Colonic mucosa (tissue), 4 donors: ENCODE data around the gene CYGB. TPM values are rescaled to one million over a fixed set of nuclear protein-coding genes. Genes with fewer than 3 reads are reported as not detected.

Experiments
- DNase-seq: peaks from one replicate; pipeline ENCODE4 v3.0.0-alpha.2; 2020
- H3K27ac ChIP-seq: fragments of 200-600 bp; one replicate; pipeline ENCODE4 v1.8.0; 2021
- H3K27me3 ChIP-seq: fragments of 200-600 bp; one replicate; pipeline ENCODE4 v1.8.0; 2021
- H3K36me3 ChIP-seq: fragments of 200-600 bp; one replicate; pipeline ENCODE4 v1.8.0; 2021
- H3K4me1 ChIP-seq: fragments of 200-600 bp; one replicate; pipeline ENCODE4 v1.8.0; 2021; ENCODE audit warnings: mild to moderate bottlenecking
- H3K4me3 ChIP-seq: fragments of 200-600 bp; one replicate; pipeline ENCODE4 v1.8.0; 2021
- H3K9ac ChIP-seq, 2 donors: one replicate each; pipeline ENCODE4 v1.7.0; 2013; ENCODE audit warnings: control low read depth in 2 of 2, low read depth in 2 of 2, low read length in 2 of 2
- H3K9me3 ChIP-seq: fragments of 200-600 bp; one replicate; pipeline ENCODE4 v1.8.0; 2021
- CTCF ChIP-seq: fragments of 200-600 bp; IDR thresholded peaks from one replicate; pipeline ENCODE4 v1.8.0; 2022; ENCODE audit warnings: antibody characterized with exemption, mild to moderate bottlenecking
- intact Hi-C: fragments of 100-400 bp; cut with DNase I; formaldehyde crosslinking; loops from one replicate; pipeline ENCODE4 v1.14.1; 2022
- total RNA-seq, 2 donors: library from RNA; stranded (reverse); fragmentation: NEBNext Ultra II Directional in 1 of 2; extraction: Animal tissue kit (Norgen Biotek cat#: 25700) in 1 of 2; gene quantifications; one replicate each; pipeline ENCODE4 v1.2.1, GENCODE V29; 2021
- donor health status: healthy.
- donor health status: DM: no; HTN: no; CAD: no.
- donor health status: DM: no; HTN: no; CAD: no.

CYGB gene
- total RNA-seq, 2 donors from 2014 or later = 4.7 to 9.9 TPM

- no peaks in the 10 kb centered on the region for H3K27me3 ChIP-seq
- H3K4me1 ChIP-seq = no peaks in the 10 kb centered on the region
- H3K27ac ChIP-seq = peak overlapping the region; percentile 17
- no peaks in the 10 kb centered on the region for H3K36me3 ChIP-seq
- no peak for DNase-seq
- no peak overlapping the region for H3K4me3 ChIP-seq
- H3K9ac ChIP-seq = no peak overlapping the region
- H3K9me3 ChIP-seq = no peaks in the 10 kb centered on the region
- no peak for TF ChIP-seq CTCF
- intact Hi-C loops = no loop called here
These were observed 56.9 kb downstream of the CYGB start for GRCh38 chr17:76480632-76481031.

GRCh38 chr17:76479515-76480060 is 57.9 kb downstream of the CYGB start:
- Histone ChIP-seq H3K27me3 (no peaks in the 10 kb centered on the region), H3K36me3 (no peaks in the 10 kb centered on the region), H3K9ac (no peak overlapping the region), H3K4me1 (no peaks in the 10 kb centered on the region), H3K9me3 (no peaks in the 10 kb centered on the region), H3K27ac (no peak overlapping the region), H3K4me3 (no peak overlapping the region)
- intact Hi-C loops = no loop called here
- DNase-seq = no peak
- no peak for TF ChIP-seq CTCF

GRCh38 chr17:76478730-76479514 is 58.6 kb downstream of the CYGB start:
- H3K36me3 ChIP-seq = no peaks in the 10 kb centered on the region
- H3K4me3 ChIP-seq = no peak overlapping the region
- no peaks in the 10 kb centered on the region for H3K4me1 ChIP-seq
- no peak overlapping the region for H3K27ac ChIP-seq
- intact Hi-C loops = no loop called here
- H3K9me3 ChIP-seq = no peaks in the 10 kb centered on the region
- DNase-seq = no peak
- TF ChIP-seq CTCF = no peak
- no peak overlapping the region for H3K9ac ChIP-seq
- no peaks in the 10 kb centered on the region for H3K27me3 ChIP-seq

- H3K36me3 ChIP-seq = no peaks in the 10 kb centered on the region
- H3K9me3 ChIP-seq = no peaks in the 10 kb centered on the region
- no peaks in the 10 kb centered on the region for H3K4me1 ChIP-seq
- no peak for TF ChIP-seq CTCF
- intact Hi-C loops = no loop called here
- no peak overlapping the region for H3K9ac ChIP-seq
- H3K4me3 ChIP-seq = no peak overlapping the region
- H3K27ac ChIP-seq = no peak overlapping the region
- DNase-seq = no peak
- no peaks in the 10 kb centered on the region for H3K27me3 ChIP-seq
These were observed 59.4 kb downstream of the CYGB start for GRCh38 chr17:76478097-76478496.

GRCh38 chr17:76477576-76477975 is 59.9 kb downstream of the CYGB start:
- H3K4me1 ChIP-seq = no peaks in the 10 kb centered on the region
- no peaks in the 10 kb centered on the region for H3K36me3 ChIP-seq
- no peaks in the 10 kb centered on the region for H3K27me3 ChIP-seq
- no peak overlapping the region for H3K27ac ChIP-seq
- no peak for TF ChIP-seq CTCF
- H3K9me3 ChIP-seq = no peaks in the 10 kb centered on the region
- no peak for DNase-seq
- intact Hi-C loops = no loop called here
- no peak overlapping the region for H3K4me3 ChIP-seq
- no peak overlapping the region for H3K9ac ChIP-seq

Other genes starting within 250 kb of the CYGB start
- gene QRICH2, start 229.4 kb downstream of the CYGB start, total RNA-seq = 1 to 10 TPM; 1.2 to 5.7 TPM
- 10 to 100 TPM; 60.7 to 70.0 TPM for gene PRPSAP1, start 183.8 kb downstream of the CYGB start, total RNA-seq
- 1 to 10 TPM; 2.1 to 3.3 TPM for gene SPHK1, start 153.1 kb downstream of the CYGB start, total RNA-seq
- gene UBE2O, start 84.6 kb downstream of the CYGB start, total RNA-seq = 10 to 100 TPM; 17.5 to 25.2 TPM
- not detected for gene AANAT, start 70.1 kb downstream of the CYGB start, total RNA-seq
- gene RHBDF2, start 36.3 kb downstream of the CYGB start, total RNA-seq = 10 to 100 TPM; 11.6 to 23.9 TPM
- 1 to 10 TPM in 1 of 2 donors, under 1 TPM in 1; 0.29 to 1.2 TPM for gene PRCD, start 2.3 kb upstream of the CYGB start, total RNA-seq
- gene ST6GALNAC2, start 48.2 kb upstream of the CYGB start, total RNA-seq = 1 to 10 TPM; 3.8 to 6.3 TPM
- 100 to 1,000 TPM; 311 to 465 TPM for gene ST6GALNAC1, start 106.0 kb upstream of the CYGB start, total RNA-seq
- gene MXRA7, start 173.3 kb upstream of the CYGB start, total RNA-seq = 10 to 100 TPM; 20.3 to 39.3 TPM
- 10 to 100 TPM; 38.6 to 41.6 TPM for gene JMJD6, start 188.9 kb upstream of the CYGB start, total RNA-seq
- 10 to 100 TPM; 21.7 to 29.7 TPM for gene METTL23, start 189.1 kb upstream of the CYGB start, total RNA-seq
- 100 to 1,000 TPM; 163 to 300 TPM for gene SRSF2, start 199.6 kb upstream of the CYGB start, total RNA-seq
- gene MFSD11, start 200.4 kb upstream of the CYGB start, total RNA-seq = 10 to 100 TPM; 24.9 to 38.9 TPM